OCI-LY7 (cell line): ENCODE results near the gene MECR. TPM values are rescaled to one million over a fixed set of nuclear protein-coding genes. Genes with fewer than 3 reads are reported as not detected.

Experiments used
- BruUV-seq: library from RNA; stranded (reverse); fragments of 400-500 nt; replicated peaks from 2 replicates; lab custom pipeline; 2021; lab: Mats Ljungman, UMichigan
- CTCF ChIA-PET: fragments of 300-600 bp; sonication (Branson Sonifier 250); formaldehyde crosslinking; loops from one replicate; lab custom pipeline; 2022; ENCODE audit warnings: antibody characterized with exemption; ENCODE audit not compliant: unreplicated experiment; lab: Charles Lee
- POLR2A ChIA-PET: fragments of 300-600 bp; sonication (Branson Sonifier 250); formaldehyde crosslinking; loops from one replicate; lab custom pipeline; 2022; ENCODE audit warnings: antibody characterized with exemption; lab: Charles Lee
- DNase-seq: peaks from one replicate; pipeline ENCODE4 v3.0.0-alpha.2; 2015; ENCODE audit warnings: low spot score
- H2AFZ ChIP-seq: fragments of 200-600 bp; sonication (generic), shearing (Covaris generic); 2 replicates; pipeline ENCODE4 v1.6.1; 2014; ENCODE audit warnings: mild to moderate bottlenecking, antibody characterized with exemption, low read length, moderate library complexity
- H3K27ac ChIP-seq: fragments of 200-600 bp; sonication (generic); 2 replicates; pipeline ENCODE4 v1.5.1; 2014; ENCODE audit warnings: mixed run types, low read depth, mild to moderate bottlenecking, moderate library complexity, low read length, inconsistent platforms; ENCODE audit not compliant: poor library complexity, severe bottlenecking
- H3K36me3 ChIP-seq: fragments of 200-600 bp; sonication (generic); 2 replicates; pipeline ENCODE4 v1.6.1; 2014; ENCODE audit warnings: mild to moderate bottlenecking, antibody characterized with exemption, low read length, moderate library complexity, mixed read lengths; ENCODE audit not compliant: insufficient read depth
- H3K4me1 ChIP-seq: fragments of 200-600 bp; sonication (generic); 2 replicates; pipeline ENCODE4 v1.5.1; 2014; ENCODE audit warnings: mild to moderate bottlenecking, low read length; ENCODE audit not compliant: insufficient read depth, poor library complexity, severe bottlenecking
- H3K4me2 ChIP-seq: fragments of 200-600 bp; sonication (generic); 2 replicates; pipeline ENCODE4 v1.6.1; 2014; ENCODE audit warnings: mild to moderate bottlenecking, low read length
- H3K4me3 ChIP-seq: fragments of 200-600 bp; sonication (generic); 2 replicates; pipeline ENCODE4 v1.5.1; 2014; ENCODE audit warnings: mild to moderate bottlenecking, low read depth, low read length; ENCODE audit not compliant: poor library complexity, severe bottlenecking
- H3K79me2 ChIP-seq: fragments of 200-600 bp; sonication (generic); 2 replicates; pipeline ENCODE4 v1.6.1; 2016; ENCODE audit warnings: low read depth, mild to moderate bottlenecking, low read length, moderate library complexity, mixed read lengths; ENCODE audit not compliant: insufficient read depth
- H3K9me2 ChIP-seq: fragments of 200-600 bp; sonication (generic); 2 replicates; pipeline ENCODE4 v1.6.1; 2016; ENCODE audit warnings: mild to moderate bottlenecking, low read length, mixed read lengths; ENCODE audit not compliant: insufficient read depth
- H3K9me3 ChIP-seq: fragments of 200-600 bp; sonication (generic); 2 replicates; pipeline ENCODE4 v1.6.1; 2014; ENCODE audit warnings: mild to moderate bottlenecking, mixed run types, low read length, mixed read lengths
- H4K20me1 ChIP-seq: fragments of 200-600 bp; sonication (generic); 2 replicates; pipeline ENCODE4 v1.6.1; 2014; ENCODE audit warnings: mild to moderate bottlenecking, antibody characterized with exemption, low read length, moderate library complexity, mixed read lengths; ENCODE audit not compliant: insufficient read depth
- CTCF ChIP-seq: fragments of 200-600 bp; sonication (generic); conservative IDR thresholded peaks from 2 replicates; pipeline ENCODE4 v1.5.1; 2014; ENCODE audit warnings: mild to moderate bottlenecking, antibody characterized with exemption, low read length, moderate library complexity, mixed read lengths
- EZH2phosphoT487 ChIP-seq: fragments of 200-600 bp; sonication (generic); IDR thresholded peaks from 2 replicates; pipeline ENCODE4 v1.6.1; 2018; ENCODE audit warnings: low read depth, borderline replicate concordance, mild to moderate bottlenecking, mixed run types, antibody characterized with exemption, low read length, moderate library complexity, mixed read lengths
- intact Hi-C: fragments of 100-400 bp; cut with micrococcal nuclease; formaldehyde crosslinking; loops from one replicate; pipeline ENCODE4 v1.10.0; 2022; ENCODE audit not compliant: unreplicated experiment
- total RNA-seq, 2 experiments: library from RNA; depleted of rRNA in 1 of 2; stranded (reverse); fragments of >200 nt in 1 of 2; shearing (Covaris generic) in 1 of 2; gene quantifications; 2 replicates each; pipeline ENCODE4 v1.2.3, GENCODE V29; 2014 to 2022

MECR gene
- total RNA-seq, 2 experiments from 2014 or later = 33.3 to 33.5 TPM

GRCh38 chr1:29249951-29250581 is 19.3 kb upstream of the MECR start:
- intact Hi-C loops = no loop called here
- CTCF ChIA-PET = no interaction called here

GRCh38 chr1:29249170-29249691 is 18.5 kb upstream of the MECR start:
- intact Hi-C loops = no loop called here
- Histone ChIP-seq H2AFZ (no peak overlapping the region), H3K4me2 (no peak overlapping the region), H4K20me1 (no peaks in the 10 kb centered on the region), H3K79me2 (no peaks in the 10 kb centered on the region), H3K4me3 (no peak overlapping the region), H3K9me3 (no peaks in the 10 kb centered on the region), H3K4me1 (no peaks in the 10 kb centered on the region), H3K27ac (no peak overlapping the region), H3K36me3 (no peaks in the 10 kb centered on the region), H3K9me2 (no peaks in the 10 kb centered on the region)
- BruUV-seq = no TSS peak
- POLR2A ChIA-PET = interaction anchor here (0.7 kb wide), 1 partner anchor 307 kb away, joined by 4 read pairs; no protein-coding TSS in a partner anchor
- TF ChIP-seq EZH2phosphoT487 = no peak
- TF ChIP-seq CTCF = no peak
- CTCF ChIA-PET = no interaction called here
- DNase-seq = no peak

More at GRCh38 chr1:29249951-29250581, 19.3 kb upstream of the MECR start:
- TF ChIP-seq EZH2phosphoT487 (no peak), CTCF (no peak)
- POLR2A ChIA-PET = interaction anchor here (0.7 kb wide), 1 partner anchor 308 kb away, joined by 4 read pairs; no protein-coding TSS in a partner anchor
- H3K79me2 ChIP-seq = no peaks in the 10 kb centered on the region
- BruUV-seq = no TSS peak
- no peaks in the 10 kb centered on the region for H4K20me1 ChIP-seq
- H3K9me3 ChIP-seq = no peaks in the 10 kb centered on the region
- no peak overlapping the region for H3K4me2 ChIP-seq
- no peak overlapping the region for H3K27ac ChIP-seq
- no peak overlapping the region for H2AFZ ChIP-seq
- H3K4me1 ChIP-seq = no peaks in the 10 kb centered on the region
- no peaks in the 10 kb centered on the region for H3K9me2 ChIP-seq
- no peak for DNase-seq
- H3K36me3 ChIP-seq = no peaks in the 10 kb centered on the region
- no peak overlapping the region for H3K4me3 ChIP-seq

GRCh38 chr1:29248409-29248808 is 17.7 kb upstream of the MECR start:
- Histone ChIP-seq H4K20me1 (no peaks in the 10 kb centered on the region), H3K4me3 (no peak overlapping the region), H3K36me3 (no peaks in the 10 kb centered on the region), H3K27ac (no peak overlapping the region), H3K79me2 (no peaks in the 10 kb centered on the region), H3K9me2 (no peaks in the 10 kb centered on the region), H3K4me2 (no peak overlapping the region), H3K4me1 (no peaks in the 10 kb centered on the region), H3K9me3 (no peaks in the 10 kb centered on the region), H2AFZ (no peak overlapping the region)
- ChIA-PET CTCF (no interaction called here), POLR2A (no interaction called here)
- BruUV-seq = no TSS peak
- no peak for DNase-seq
- TF ChIP-seq EZH2phosphoT487 = no peak
- no peak for TF ChIP-seq CTCF
- intact Hi-C loops = no loop called here
